Measurements from ENCODE around the gene SPATA22. TPM values are rescaled to one million over a fixed set of nuclear protein-coding genes. Genes with fewer than 3 reads are reported as not detected.
A peak's percentile ranks its signal among the peaks of the same experiment; 100 is the strongest.
"Not testable (repeated sequence)": the region's sequence is repeated elsewhere in the genome, so short reads cannot be mapped to it uniquely, and the experiment has no call there.

The SPATA22 gene
- total RNA-seq, 6 experiments from 2014 or later: not detected

DNA sequence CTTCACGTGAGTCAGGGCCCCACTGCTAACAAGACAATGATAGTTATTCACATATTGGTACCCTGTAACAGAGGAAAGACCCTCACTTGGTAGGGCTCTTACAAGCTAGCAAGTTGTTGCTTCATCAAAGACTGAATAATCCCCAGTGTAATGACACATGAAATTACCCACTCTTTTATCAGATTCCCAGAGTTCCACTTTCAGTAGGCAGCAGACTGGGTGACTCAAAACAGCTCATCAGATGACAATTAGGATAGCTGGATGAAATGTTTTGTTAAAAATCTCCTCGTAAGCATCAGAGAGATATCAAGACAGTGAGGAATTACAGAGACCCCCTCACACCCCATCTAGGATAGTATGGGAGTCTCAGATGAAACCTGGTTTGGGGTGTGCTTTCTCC is 31.2 kb downstream of the SPATA22 start:
- Histone ChIP-seq H3K27me3 (peaks cover 0 to 3% of the 10 kb centered on the region in 2 donors), H3K4me3 (no peak overlapping the region), H3K36me3 (no peaks in the 10 kb centered on the region), H3K4me1 (no peaks in the 10 kb centered on the region), H3K9me3 (no peaks in the 10 kb centered on the region), H3K27ac (no peak overlapping the region)
- intact Hi-C loops (cut with DNase I): no loop called here
- TF ChIP-seq POLR2A (IDR thresholded peaks at IDR 0.05): no peak
- TF ChIP-seq, protein P1, sequence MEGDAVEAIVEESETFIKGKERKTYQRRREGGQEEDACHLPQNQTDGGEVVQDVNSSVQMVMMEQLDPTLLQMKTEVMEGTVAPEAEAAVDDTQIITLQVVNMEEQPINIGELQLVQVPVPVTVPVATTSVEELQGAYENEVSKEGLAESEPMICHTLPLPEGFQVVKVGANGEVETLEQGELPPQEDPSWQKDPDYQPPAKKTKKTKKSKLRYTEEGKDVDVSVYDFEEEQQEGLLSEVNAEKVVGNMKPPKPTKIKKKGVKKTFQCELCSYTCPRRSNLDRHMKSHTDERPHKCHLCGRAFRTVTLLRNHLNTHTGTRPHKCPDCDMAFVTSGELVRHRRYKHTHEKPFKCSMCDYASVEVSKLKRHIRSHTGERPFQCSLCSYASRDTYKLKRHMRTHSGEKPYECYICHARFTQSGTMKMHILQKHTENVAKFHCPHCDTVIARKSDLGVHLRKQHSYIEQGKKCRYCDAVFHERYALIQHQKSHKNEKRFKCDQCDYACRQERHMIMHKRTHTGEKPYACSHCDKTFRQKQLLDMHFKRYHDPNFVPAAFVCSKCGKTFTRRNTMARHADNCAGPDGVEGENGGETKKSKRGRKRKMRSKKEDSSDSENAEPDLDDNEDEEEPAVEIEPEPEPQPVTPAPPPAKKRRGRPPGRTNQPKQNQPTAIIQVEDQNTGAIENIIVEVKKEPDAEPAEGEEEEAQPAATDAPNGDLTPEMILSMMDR (IDR thresholded peaks at IDR 0.05): no peak
- 59% methylated on average over 2 of the region's 2 CpGs for WGBS (ENCODE audit: insufficient coverage, low coverage, low lambda C conversion rate, missing lambda C conversion rate)
- no peak for DNase-seq
- ATAC-seq: no peak

DNA sequence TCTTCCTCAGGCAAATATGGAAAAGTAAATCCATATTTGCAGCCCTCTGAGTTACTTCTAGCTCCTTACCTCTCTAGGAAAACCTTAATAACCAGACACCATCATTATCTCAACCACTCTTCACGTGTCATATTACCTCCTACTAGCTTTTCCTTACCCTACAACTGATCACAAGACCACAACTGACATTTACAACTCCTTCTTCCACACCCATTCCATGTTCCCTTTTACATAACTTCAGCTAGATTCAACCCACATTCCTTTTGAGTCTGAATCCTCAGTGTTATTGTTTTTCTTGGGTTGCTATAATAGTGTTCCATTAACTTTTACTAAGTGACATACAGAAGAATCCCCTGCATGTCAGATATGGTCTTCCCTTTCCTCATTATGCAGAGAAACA is 33.3 kb downstream of the SPATA22 start:
- TF ChIP-seq, protein P1 (IDR thresholded peaks at IDR 0.05): no peak
- TF ChIP-seq POLR2A (IDR thresholded peaks at IDR 0.05): no peak
- ATAC-seq: no peak

GRCh38 chr17:3433741-3434140 is 37.9 kb downstream of the SPATA22 start, which contains the start of gene OR1E2:
Gene OR1E2, minus strand, starts transcription at chr17:3433841. Its CDS starts 0 bp downstream, at chr17:3433841.
- 60% methylated on average over 3 of the region's 3 CpGs for WGBS (ENCODE audit: insufficient coverage, low coverage, low lambda C conversion rate, missing lambda C conversion rate)
- no peak for TF ChIP-seq POLR2A (IDR thresholded peaks at IDR 0.05)
- TF ChIP-seq, protein P1 (IDR thresholded peaks at IDR 0.05): no peak
- ATAC-seq: no peak
- intact Hi-C loops (cut with DNase I): no loop called here
- no peaks in the 10 kb centered on the region for H3K4me1 ChIP-seq
- H3K4me3 ChIP-seq: no peak within 1 kb of the TSS
- H3K36me3 ChIP-seq: no peaks in the 10 kb centered on the region
- no peaks in the 10 kb centered on the region for H3K9me3 ChIP-seq
- peaks cover 0 to 3% of the 10 kb centered on the region in 2 donors for H3K27me3 ChIP-seq
- H3K27ac ChIP-seq: no peak within 1 kb of the TSS
- no peak for DNase-seq

More for the DNA sequence above, 33.3 kb downstream of the SPATA22 start:
- H3K4me3 ChIP-seq: no peak overlapping the region
- H3K36me3 ChIP-seq: no peaks in the 10 kb centered on the region
- H3K27me3 ChIP-seq: peaks cover 0 to 3% of the 10 kb centered on the region in 2 donors
- no peak for DNase-seq
- H3K27ac ChIP-seq: no peak overlapping the region
- WGBS (ENCODE audit: insufficient coverage, low coverage, low lambda C conversion rate, missing lambda C conversion rate): 50% methylated on average over 1 of the region's 1 CpG
- intact Hi-C loops (cut with DNase I): no loop called here
- H3K9me3 ChIP-seq: no peaks in the 10 kb centered on the region
- no peaks in the 10 kb centered on the region for H3K4me1 ChIP-seq

DNA sequence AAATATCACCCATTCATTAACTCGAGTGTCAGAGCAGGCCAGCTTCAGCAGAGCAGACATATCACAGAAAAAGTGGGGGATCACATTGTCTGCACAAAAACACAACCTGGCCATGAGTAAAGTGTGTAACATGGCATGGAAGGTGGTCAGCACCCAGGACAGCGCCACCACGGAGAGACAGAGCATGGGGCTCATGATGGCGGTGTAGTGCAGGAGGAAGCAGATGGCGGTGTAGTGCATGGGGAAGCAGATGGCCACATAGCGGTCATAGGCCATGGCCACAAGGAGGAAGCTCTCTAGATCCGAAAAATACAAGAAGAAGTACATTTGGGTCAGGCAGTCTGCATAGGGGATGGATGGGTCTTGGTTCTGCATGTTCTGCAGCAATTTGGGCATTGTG is 38.4 kb downstream of the SPATA22 start:
- H3K9me3 ChIP-seq; H3K27me3 ChIP-seq; H3K36me3 ChIP-seq; H3K4me1 ChIP-seq; DNase-seq; H3K27ac ChIP-seq; H3K4me3 ChIP-seq; intact Hi-C loops (cut with DNase I): not testable (repeated sequence)
- 32% methylated on average over 6 of the region's 7 CpGs for WGBS (ENCODE audit: insufficient coverage, low coverage, low lambda C conversion rate, missing lambda C conversion rate)
- ATAC-seq: peak in 1 of 4 donors; percentile 25

DNA sequence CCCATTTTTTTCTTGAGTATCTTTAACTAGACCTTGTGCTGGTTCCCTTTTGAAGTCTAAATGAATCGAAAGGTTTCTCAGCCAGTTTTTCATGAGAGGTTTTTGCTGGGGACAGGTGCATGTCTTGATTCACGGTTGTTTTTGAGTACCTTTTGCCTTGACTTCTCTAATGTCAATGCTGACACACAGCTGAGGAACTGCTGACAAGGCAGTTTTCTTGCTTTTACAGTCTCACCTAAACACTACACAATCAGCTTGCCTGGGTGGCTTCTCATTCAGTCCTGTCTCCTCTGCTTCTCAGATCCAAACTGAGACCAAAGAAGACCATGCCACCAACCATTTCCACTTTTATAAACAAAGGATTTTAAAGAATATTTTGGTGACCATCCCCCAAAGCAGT is 53.4 kb downstream of the SPATA22 start:
- no peaks in the 10 kb centered on the region for H3K27me3 ChIP-seq
- H3K4me1 ChIP-seq: no peaks in the 10 kb centered on the region
- H3K36me3 ChIP-seq: no peaks in the 10 kb centered on the region
- WGBS (ENCODE audit: insufficient coverage, low coverage, low lambda C conversion rate, missing lambda C conversion rate): 46% methylated on average over 2 of the region's 2 CpGs
- TF ChIP-seq, protein P1 (IDR thresholded peaks at IDR 0.05): no peak
- TF ChIP-seq POLR2A (IDR thresholded peaks at IDR 0.05): no peak
- DNase-seq (no peak), ATAC-seq (no peak)
- intact Hi-C loops (cut with DNase I): no loop called here
- no peak overlapping the region for H3K27ac ChIP-seq
- no peaks in the 10 kb centered on the region for H3K9me3 ChIP-seq
- H3K4me3 ChIP-seq: no peak overlapping the region

All from right lobe of liver (tissue), 6 donors.